GM18499 (cell line): ENCODE measurements around the gene TRIM46.
"Not testable (repeated sequence)": the region's sequence is repeated elsewhere in the genome, so short reads cannot be mapped to it uniquely, and the experiment has no call there.

ENCODE experiments used
- ATAC-seq: cut with Tn5 transposase; IDR thresholded peaks from one replicate; pipeline ENCODE4 v1.9.1; 2021; ENCODE audit warnings: moderate number of reproducible peaks; ENCODE audit not compliant: insufficient read depth, unreplicated experiment

Gene TRIM46

DNA sequence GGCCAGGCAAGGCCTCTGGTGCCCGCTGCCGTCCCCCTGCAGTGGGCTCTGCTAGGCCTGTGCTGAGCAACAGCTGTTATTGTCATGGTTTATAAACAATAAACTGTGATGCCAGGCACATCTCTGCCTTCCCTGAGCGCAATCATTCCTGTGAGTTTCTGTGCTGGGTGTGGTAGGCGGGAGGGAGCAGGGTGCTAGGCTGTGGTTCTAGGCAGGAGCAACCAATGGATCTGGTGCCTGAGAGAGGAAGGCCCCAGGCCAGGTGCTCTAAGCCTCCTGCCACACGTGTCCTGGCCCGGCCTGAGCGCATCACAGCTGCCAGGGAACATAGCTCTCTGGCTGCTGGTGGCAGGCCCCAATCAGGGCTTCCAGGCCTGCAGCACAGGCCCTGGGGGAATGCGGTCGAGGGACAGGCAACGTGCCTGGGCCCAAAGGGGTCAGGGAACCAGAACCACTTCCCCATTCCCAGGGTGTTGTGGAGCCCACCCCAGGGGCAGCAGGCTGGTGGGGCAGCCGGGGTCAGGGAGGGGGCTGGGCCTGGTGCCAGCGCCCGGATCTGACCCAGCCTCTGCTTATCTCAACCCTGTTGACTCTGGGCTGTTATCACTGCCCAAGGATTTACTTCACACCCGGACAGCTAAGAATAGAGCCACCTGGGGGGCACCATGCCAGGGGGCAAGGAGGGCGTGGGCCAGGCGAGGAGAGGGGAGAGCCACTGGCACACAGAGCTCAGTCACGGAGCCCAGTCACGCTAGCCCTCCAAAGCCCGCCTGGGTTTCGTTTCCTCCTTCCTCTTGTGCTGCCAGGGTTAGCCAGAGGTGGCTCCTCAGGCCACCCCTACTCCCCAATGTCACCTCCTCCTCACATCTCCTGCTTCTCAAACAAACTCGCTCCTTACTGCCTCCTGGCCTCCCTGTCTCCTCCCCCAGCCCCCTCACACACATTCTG lies 11.5 kb downstream of the TRIM46 start:
- ATAC-seq: no peak

GRCh38 chr1:155185783-155186066 lies 12.1 kb downstream of the TRIM46 start:
- no peak for ATAC-seq

- ATAC-seq: no peak
Observed at GRCh38 chr1:155186067-155186793, 12.6 kb downstream of the TRIM46 start.

DNA sequence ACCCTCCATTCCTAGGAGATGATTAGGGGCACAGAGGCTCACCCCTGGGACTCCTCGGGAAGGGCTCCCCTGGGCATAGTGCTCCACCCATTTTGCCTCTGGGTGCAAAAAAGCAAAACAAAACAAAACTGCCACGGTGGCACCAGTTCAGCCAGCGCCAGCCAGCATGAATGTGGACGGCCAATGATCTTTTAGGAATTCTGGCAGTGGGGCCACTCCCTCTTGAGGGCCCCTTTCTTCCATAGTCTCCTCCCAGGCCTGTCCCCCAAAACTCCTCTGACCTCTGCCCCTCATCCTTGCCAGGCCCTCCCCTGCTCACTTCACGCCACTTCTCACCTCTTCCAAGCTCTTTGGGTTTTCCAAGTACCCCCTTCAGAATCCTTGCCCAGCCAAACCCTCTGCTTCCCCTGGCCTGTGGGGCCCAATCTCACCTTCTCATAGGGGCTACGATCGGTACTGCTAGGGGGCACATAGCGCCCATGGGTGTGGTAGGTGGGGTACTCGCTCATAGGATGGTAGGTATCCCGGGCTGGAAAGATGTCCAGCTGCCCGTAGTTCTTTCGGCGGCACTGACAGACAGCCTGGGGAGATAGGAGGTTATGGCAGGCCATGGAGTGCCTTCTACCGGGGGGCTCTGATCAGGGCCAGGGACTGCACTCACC lies 13.3 kb downstream of the TRIM46 start:
- ATAC-seq: no peak

DNA sequence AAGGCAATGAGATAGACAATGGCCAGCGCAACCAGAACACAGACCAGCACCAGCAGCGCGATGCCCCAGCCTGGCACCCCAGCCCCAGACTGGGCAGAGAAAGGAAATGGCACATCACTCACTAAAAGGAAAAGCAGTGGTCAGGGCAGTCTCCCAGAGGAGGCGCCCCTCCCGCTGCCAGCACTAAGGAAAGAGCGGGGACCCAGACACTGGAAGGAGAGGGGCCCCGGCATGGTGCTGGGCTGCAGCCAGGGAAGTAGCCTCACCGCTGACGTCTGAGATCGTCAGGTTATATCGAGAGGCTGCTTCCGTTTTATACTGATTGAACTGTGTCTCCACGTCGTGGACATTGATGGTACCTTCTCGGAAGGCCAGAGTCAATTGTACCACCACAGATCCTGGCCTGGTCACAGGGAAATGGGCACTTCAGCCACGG lies 13.8 kb downstream of the TRIM46 start:
- no peak for ATAC-seq

- no peak for ATAC-seq
Observed at GRCh38 chr1:155188268-155188667, 14.6 kb downstream of the TRIM46 start.

DNA sequence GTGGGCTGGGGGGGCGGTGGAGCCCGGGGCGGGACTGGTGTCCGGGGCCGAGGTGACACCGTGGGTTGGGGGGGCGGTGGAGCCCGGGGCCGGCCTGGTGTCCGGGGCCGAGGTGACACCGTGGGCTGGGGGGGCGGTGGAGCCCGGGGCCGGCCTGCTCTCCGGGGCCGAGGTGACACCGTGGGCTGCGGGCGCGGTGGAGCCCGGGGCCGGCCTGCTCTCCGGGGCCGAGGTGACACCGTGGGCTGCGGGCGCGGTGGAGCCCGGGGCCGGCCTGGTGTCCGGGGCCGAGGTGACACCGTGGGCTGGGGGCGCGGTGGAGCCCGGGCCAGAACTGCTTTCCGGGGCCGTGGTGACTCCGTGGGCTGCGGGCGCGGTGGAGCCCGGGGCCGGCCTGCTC lies 16.3 kb downstream of the TRIM46 start:
- not testable (repeated sequence) for ATAC-seq

DNA sequence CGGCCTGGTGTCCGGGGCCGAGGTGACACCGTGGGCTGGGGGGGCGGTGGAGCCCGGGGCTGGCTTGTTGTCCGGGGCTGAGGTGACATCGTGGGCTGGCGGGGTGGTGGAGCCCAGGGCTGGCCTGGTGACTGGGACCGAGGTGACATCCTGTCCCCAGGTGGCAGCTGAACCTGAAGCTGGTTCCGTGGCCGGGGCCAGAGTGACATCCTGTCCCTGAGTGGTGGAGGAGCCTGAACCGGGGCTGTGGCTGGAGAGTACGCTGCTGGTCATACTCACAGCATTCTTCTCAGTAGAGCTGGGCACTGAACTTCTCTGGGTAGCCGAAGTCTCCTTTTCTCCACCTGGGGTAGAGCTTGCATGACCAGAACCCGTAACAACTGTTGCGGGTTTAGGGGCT lies 18.3 kb downstream of the TRIM46 start:
- no peak for ATAC-seq

DNA sequence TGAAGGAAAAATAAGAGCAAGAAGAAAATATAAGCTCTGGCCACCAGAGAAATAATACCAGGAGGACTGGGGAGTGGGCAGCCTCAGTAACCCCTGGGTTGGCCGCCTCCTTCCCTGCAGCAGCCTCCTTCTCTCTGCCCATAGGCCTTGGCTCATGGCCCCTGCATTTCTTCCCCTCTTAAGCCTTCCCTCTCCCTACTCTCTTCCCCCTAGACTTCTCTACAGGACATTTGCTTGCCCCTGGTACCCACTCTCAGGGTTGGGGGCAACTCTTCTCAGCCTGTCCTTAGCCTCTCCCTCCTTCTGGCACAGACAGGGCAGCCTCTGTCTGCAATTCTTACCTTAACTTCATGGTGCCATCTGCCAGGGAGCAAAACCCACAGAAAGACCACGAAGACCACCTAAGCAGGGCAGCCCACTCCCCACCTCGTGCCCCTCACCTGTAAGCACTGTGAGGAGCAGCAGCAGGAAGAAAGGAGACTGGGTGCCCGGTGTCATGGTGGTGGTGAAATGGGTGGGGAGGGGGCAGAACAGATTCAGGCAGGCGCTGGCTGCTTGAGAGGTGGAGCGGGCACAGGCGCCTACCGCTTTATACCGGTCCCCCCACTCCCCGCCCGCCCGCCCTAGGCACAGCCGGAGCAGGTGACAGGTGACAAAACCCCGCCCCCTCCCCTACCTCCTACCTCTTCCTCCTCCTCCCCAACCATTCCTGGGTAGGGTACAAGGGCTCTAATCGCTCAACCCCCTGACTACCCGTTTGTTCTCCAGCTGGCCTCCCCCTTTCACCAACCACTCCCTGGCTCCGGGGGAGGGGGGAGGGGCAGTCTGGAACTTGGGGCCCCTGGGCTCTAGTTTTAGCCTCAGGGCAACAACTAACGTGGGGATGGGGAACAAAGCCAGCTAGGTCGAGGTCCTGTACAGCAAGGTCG lies 19.0 kb downstream of the TRIM46 start:
- no peak for ATAC-seq

DNA sequence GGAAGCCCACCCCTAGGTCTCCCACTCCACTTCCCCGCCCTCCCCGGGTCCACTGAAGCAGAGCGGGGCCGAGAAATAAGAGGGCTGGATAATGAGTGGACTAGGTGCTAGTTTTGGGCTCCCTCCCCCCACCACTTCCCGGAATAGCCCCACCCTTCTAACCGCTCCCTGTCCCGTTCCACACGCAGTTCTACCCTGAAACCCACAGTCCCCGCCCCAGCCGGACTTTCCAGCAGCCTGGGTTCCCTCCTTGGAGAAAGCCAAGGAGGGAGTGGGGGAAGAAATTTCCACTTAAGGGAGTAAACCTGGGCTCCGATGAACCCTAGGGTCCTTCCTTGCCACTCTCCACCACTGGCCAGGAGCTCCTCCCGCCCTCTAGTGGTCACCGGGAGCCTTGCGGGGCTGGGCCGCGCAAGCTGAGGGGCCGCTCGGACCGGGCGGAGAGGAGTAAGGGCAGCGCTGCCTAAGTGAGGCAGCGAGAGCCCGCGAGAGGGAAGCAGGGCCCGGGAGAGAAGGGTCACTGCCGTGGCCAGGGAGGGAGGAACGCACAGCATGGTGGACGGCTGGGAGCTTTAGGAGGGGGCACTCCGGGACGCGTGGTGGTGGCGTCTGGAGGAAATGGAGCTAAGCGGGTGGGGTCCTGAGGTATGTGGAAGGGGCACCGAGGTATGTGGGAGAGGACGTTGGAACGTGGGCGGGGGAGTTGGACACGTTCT lies 19.8 kb downstream of the TRIM46 start:
- no peak for ATAC-seq

GRCh38 chr1:155193991-155194240 lies 20.3 kb downstream of the TRIM46 start:
- not testable (repeated sequence) for ATAC-seq

GRCh38 chr1:155195201-155196102 lies 21.8 kb downstream of the TRIM46 start:
- ATAC-seq: no peak

DNA sequence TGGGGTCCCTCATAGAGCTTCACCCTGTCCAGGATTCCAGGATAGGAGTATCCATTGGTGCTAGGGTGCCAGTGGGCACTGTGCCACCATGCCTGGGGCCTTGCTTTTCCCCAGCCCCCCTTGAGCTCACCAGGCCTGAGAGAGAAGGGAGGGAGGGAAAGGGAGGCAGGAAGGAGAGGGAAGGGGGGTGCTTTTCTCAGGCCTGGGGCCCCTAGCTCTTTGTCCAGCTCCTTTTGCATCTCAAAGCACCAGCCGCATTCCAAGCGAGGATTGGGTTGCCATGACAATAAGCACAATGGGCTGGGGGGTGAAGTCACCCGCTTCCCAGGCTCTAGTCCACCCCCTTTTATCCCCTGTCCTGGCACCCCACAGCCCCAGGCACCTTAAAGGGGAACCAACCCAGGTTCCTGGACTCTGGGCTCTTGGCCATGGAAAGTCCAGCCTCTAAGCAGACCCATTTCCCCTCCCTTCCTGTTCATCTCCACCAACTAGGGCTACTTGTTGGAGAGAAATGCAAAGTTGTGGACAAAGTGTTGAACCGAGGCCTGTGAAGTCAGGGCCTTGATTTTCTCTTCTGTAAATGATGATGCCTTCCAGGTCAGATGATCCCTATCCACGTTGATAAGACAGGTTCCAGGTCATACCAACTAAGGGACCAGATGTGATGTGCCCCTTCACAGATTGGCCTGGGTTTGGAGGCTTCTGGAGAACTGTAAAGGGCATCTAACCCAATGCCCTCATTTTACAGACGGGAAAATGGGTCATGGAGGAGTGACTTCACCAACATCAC lies 22.6 kb downstream of the TRIM46 start:
- no peak for ATAC-seq

GRCh38 chr1:155196893-155197638 lies 23.4 kb downstream of the TRIM46 start:
- no peak for ATAC-seq

DNA sequence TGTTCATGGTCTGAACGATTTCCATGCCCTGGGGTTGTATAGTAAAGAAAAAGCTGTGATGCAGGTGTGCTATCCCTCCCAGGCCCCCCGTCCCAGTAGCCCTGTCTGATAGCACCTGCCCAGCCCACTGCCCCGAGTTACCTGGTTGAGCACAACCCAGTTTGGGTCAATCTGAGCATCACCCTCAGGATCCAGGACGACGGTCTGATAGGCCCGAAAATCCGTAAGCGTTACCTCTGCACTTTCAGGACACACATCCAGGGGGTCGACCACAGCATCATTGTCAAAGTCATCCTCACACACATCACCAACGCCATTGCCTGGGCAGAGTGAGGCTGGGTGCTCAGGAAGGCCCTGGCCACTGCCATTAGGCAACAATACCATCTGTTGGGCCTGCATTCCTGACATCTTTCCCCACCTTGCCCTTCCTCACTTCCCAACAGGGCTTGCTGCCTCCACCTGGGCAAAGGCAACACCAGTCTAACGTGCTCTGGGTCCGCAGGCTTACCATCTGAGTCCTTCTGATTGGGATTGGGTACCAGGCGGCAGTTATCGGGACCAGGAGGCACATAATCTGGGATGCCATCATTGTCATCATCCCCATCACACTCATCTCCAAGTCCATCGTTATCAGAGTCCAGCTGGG lies 24.4 kb downstream of the TRIM46 start:
- no peak for ATAC-seq

DNA sequence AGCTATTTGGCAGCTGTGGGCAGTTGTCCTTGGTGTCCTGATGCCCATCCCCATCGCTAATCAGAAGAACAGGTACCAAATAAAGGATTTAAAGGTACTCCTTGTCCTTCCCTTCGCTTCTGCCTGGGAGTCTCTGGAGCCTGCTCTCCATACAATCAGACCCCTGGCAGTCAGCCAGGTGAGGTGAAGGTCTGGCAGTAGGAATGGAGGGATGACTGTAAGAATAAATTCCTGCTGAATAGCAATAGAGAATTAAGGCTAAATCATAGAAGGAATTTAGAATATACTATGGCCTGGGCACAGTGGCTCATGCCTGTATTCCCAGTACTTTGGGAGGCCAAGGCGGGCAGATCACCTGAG lies 24.9 kb downstream of the TRIM46 start:
- no peak for ATAC-seq

GRCh38 chr1:155199792-155200191 lies 26.1 kb downstream of the TRIM46 start:
- no peak for ATAC-seq
